Breast epithelium (tissue), 4 donors: ENCODE data around the gene FHIT. TPM values are rescaled to one million over a fixed set of nuclear protein-coding genes. Genes with fewer than 3 reads are reported as not detected.

ENCODE experiments used
- DNase-seq, 2 donors: peaks; one replicate each; pipeline ENCODE4 v3.0.0-alpha.2; 2019; ENCODE audit warnings: low spot score in 2 of 2
- H3K27ac ChIP-seq, 2 donors: fragments of 200-600 bp; sonication (generic) in 1 of 2; one replicate each; pipeline ENCODE4 v1.5.1; 2016 to 2019; ENCODE audit warnings: mild to moderate bottlenecking in 1 of 2
- H3K27me3 ChIP-seq, 2 donors: fragments of 200-600 bp; sonication (generic) in 1 of 2; one replicate each; pipeline versions ENCODE4 v1.5.1 to v1.6.0; 2017 to 2019; ENCODE audit warnings: control low read depth in 1 of 2, mild to moderate bottlenecking in 1 of 2
- H3K36me3 ChIP-seq: fragments of 200-600 bp; one replicate; pipeline ENCODE4 v1.5.1; 2019
- H3K4me1 ChIP-seq, 2 donors: fragments of 200-600 bp; sonication (generic); one replicate each; pipeline ENCODE4 v1.5.1; 2016 to 2019; ENCODE audit warnings: control low read depth in 1 of 2
- H3K4me3 ChIP-seq, 3 donors: fragments of 200-600 bp; sonication (generic); 1 replicate in 2 of 3; 2 replicates in 1 of 3; pipeline ENCODE4 v1.5.1; 2016 to 2019; ENCODE audit warnings: mild to moderate bottlenecking in 3 of 3, moderate library complexity in 2 of 3
- H3K9me3 ChIP-seq, 2 donors: fragments of 200-600 bp; sonication (generic) in 1 of 2; one replicate each; pipeline ENCODE4 v1.5.1; 2016 to 2019; ENCODE audit warnings: control low read depth in 1 of 2
- POLR2A ChIP-seq: fragments of 450-650 bp; IDR thresholded peaks from one replicate; pipeline ENCODE4 v1.6.1; 2016; ENCODE audit warnings: antibody characterized with exemption, mild to moderate bottlenecking, moderate library complexity
- POLR2AphosphoS5 ChIP-seq, 3 donors: sonication (generic); formaldehyde crosslinking; IDR thresholded peaks; one replicate each; pipeline ENCODE4 v1.6.1; 2017; ENCODE audit warnings: antibody characterized with exemption in 3 of 3
- intact Hi-C: fragments of 100-400 bp; cut with DNase I; formaldehyde crosslinking; loops from one replicate; pipeline ENCODE4 v1.15.1; 2023; ENCODE audit warnings: low total_unique reads
- total RNA-seq, 3 donors: library from RNA; depleted of rRNA; stranded (reverse); fragments of >200 nt; gene quantifications; one replicate each; pipeline ENCODE4 v1.1.0, GENCODE V29; 2016
- TF ChIP-seq, protein P1 (sequence below), 3 donors: fragments of 450-650 bp; IDR thresholded peaks; one replicate each; pipeline ENCODE4 v1.5.1; 2016 to 2017; ENCODE audit warnings: antibody characterized with exemption in 3 of 3, mild to moderate bottlenecking in 3 of 3, moderate library complexity in 3 of 3

Gene FHIT
- total RNA-seq, 3 donors from 2014 or later, result 9.0 to 19.2 (median 17.7) TPM

DNA sequence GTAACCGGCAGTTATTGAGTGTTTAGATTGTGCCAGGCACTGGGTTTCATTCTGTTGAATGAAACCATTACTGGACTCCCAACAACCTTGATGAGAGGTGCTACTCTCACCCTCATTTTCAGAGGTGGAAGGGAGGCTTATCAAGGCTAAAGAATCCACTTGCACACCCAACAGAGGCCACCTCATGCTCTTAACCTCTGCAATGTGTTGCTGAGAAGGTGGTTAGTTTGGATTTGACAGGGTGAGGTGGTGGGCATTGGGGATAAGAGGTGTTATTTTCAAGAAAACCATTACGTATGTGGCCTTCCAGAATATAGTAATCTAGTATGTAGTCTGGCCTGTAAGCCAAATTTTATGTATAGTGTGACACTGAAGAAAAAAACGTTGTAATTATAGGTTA, 73.1 kb downstream of the FHIT start:
- Histone ChIP-seq H3K36me3 (no peaks in the 10 kb centered on the region), H3K4me1 (no peaks in the 10 kb centered on the region), H3K9me3 (no peaks in the 10 kb centered on the region), H3K27me3 (no peaks in the 10 kb centered on the region), H3K27ac (no peak overlapping the region), H3K4me3 (no peak overlapping the region)
- TF ChIP-seq POLR2A, result no peak
- TF ChIP-seq, protein P1, sequence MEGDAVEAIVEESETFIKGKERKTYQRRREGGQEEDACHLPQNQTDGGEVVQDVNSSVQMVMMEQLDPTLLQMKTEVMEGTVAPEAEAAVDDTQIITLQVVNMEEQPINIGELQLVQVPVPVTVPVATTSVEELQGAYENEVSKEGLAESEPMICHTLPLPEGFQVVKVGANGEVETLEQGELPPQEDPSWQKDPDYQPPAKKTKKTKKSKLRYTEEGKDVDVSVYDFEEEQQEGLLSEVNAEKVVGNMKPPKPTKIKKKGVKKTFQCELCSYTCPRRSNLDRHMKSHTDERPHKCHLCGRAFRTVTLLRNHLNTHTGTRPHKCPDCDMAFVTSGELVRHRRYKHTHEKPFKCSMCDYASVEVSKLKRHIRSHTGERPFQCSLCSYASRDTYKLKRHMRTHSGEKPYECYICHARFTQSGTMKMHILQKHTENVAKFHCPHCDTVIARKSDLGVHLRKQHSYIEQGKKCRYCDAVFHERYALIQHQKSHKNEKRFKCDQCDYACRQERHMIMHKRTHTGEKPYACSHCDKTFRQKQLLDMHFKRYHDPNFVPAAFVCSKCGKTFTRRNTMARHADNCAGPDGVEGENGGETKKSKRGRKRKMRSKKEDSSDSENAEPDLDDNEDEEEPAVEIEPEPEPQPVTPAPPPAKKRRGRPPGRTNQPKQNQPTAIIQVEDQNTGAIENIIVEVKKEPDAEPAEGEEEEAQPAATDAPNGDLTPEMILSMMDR (IDR thresholded peaks at IDR 0.05), result no peak
- no peak for TF ChIP-seq POLR2AphosphoS5 (IDR thresholded peaks at IDR 0.05)
- DNase-seq, result no peak
- intact Hi-C loops, result no loop called here

DNA sequence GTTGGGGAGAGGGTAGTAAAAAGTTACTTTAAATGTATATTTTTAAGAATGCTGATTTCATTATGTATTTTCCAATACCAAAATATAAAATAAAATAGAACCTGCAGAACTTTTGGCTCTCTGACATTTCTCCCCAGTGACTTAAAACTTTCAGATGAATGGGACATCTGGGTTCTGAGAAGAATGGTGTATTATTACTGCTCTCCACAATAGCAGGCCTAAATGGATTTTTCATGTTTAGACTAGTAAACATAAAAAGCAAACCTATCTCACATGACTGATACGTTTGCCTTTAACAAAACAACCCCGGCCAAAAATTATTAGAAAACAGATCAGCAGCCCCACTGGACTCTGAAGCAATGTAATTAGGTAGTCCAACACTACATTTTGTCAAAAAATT, 73.8 kb downstream of the FHIT start:
- intact Hi-C loops, result no loop called here
- H3K9me3 ChIP-seq, result no peaks in the 10 kb centered on the region
- TF ChIP-seq POLR2A, result no peak
- no peak for TF ChIP-seq POLR2AphosphoS5 (IDR thresholded peaks at IDR 0.05)
- TF ChIP-seq, protein P1 (IDR thresholded peaks at IDR 0.05), result no peak
- no peaks in the 10 kb centered on the region for H3K4me1 ChIP-seq
- H3K27me3 ChIP-seq, result no peaks in the 10 kb centered on the region
- no peak overlapping the region for H3K27ac ChIP-seq
- DNase-seq, result no peak
- H3K36me3 ChIP-seq, result no peaks in the 10 kb centered on the region
- H3K4me3 ChIP-seq, result no peak overlapping the region

DNA sequence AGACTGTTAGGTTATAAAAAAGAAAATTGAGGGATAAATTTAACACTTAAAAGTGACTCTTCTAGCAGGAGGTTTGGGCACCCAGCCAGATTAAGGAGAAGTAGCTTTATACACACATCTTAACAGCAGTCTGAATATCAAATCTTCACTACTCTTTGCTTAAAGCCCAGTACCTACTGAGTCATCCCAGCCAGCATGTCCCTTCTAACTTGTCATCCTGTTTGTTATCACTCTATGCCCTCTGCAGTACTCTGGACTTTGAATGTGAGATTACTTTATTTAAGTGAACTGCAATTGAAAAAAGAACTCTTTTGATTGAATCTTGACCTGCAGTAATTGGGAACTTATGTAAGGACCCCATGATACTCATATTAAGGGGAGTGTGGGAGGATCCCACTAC, 77.6 kb downstream of the FHIT start:
- no peaks in the 10 kb centered on the region for H3K27me3 ChIP-seq
- no peak overlapping the region for H3K27ac ChIP-seq
- H3K9me3 ChIP-seq, result no peaks in the 10 kb centered on the region
- H3K4me1 ChIP-seq, result no peaks in the 10 kb centered on the region
- intact Hi-C loops, result loop anchor here (5.0 kb wide), 1 partner anchor 766 kb away; no protein-coding TSS in a partner anchor
- TF ChIP-seq POLR2A (no peak), POLR2AphosphoS5 (IDR thresholded peaks at IDR 0.05) (no peak)
- TF ChIP-seq, protein P1 (IDR thresholded peaks at IDR 0.05), result no peak
- DNase-seq, result no peak
- H3K4me3 ChIP-seq, result no peak overlapping the region
- no peaks in the 10 kb centered on the region for H3K36me3 ChIP-seq

DNA sequence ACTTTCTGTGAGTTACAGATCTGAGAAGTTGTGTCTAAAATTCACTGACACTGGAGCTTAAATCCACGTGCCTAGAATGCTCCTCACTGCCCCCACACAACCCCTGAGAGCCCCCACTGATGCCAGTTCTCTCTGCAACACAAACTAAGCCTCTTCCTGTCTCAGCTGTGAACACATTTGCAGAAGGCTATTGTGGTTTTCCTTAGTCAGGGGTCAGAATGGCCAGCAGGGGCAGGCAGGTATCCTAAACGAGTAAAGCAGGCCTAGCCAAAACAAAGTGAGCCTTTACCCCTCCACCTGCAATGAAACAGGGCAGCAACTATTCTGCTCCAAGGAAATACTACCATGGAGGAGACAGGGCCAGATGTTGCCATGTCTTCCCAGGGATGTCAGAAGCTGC, 78.6 kb downstream of the FHIT start:
- DNase-seq, result no peak
- Histone ChIP-seq H3K27me3 (no peaks in the 10 kb centered on the region), H3K9me3 (no peaks in the 10 kb centered on the region), H3K4me1 (no peaks in the 10 kb centered on the region), H3K27ac (no peak overlapping the region), H3K4me3 (no peak overlapping the region), H3K36me3 (no peaks in the 10 kb centered on the region)
- no peak for TF ChIP-seq POLR2A
- TF ChIP-seq, protein P1 (IDR thresholded peaks at IDR 0.05), result no peak
- TF ChIP-seq POLR2AphosphoS5 (IDR thresholded peaks at IDR 0.05), result no peak
- intact Hi-C loops, result loop anchor here (5.0 kb wide), 1 partner anchor 765 kb away; no protein-coding TSS in a partner anchor

DNA sequence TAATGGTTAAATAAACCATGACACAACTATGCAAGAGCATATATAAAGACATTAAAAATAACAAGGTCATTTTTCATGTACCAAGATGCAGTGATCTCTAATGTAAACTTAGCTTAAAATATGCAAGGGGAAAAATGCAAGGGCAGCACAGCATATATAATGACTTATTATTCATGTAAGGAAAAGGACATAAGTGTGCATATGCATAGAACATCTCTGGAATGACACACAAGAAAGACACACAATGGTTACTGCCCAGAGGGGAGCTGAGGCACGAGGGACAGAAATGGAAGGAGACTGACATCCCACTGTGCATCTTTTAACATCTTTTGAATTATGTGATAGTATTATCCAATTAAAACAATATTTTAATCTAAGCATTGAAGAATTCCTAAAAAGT, 79.0 kb downstream of the FHIT start:
- intact Hi-C loops, result loop anchor here (5.0 kb wide), 1 partner anchor 765 kb away; no protein-coding TSS in a partner anchor
- H3K4me1 ChIP-seq, result no peaks in the 10 kb centered on the region
- no peak for TF ChIP-seq POLR2AphosphoS5 (IDR thresholded peaks at IDR 0.05)
- TF ChIP-seq, protein P1 (IDR thresholded peaks at IDR 0.05), result no peak
- no peak for TF ChIP-seq POLR2A

More for the DNA sequence above, 79.0 kb downstream of the FHIT start:
- Histone ChIP-seq H3K4me3 (no peak overlapping the region), H3K36me3 (no peaks in the 10 kb centered on the region), H3K27me3 (no peaks in the 10 kb centered on the region), H3K27ac (no peak overlapping the region), H3K9me3 (no peaks in the 10 kb centered on the region)
- DNase-seq, result no peak
